HEK293 (cell line): ENCODE data around the gene SCN7A.

Experiments
- GLI2 ChIP-seq: fragments of 450-650 bp; formaldehyde crosslinking; IDR thresholded peaks from 2 replicates; pipeline ENCODE4; 2017; ENCODE audit warnings: missing biosample characterization, missing genetic modification characterization, low read depth, borderline replicate concordance
- GLIS1 ChIP-seq: fragments of 450-650 bp; formaldehyde crosslinking; IDR thresholded peaks from 2 replicates; pipeline ENCODE4 v1.5.1; 2016; ENCODE audit warnings: missing biosample characterization, missing genetic modification characterization
- OSR2 ChIP-seq: fragments of 450-650 bp; formaldehyde crosslinking; IDR thresholded peaks from 2 replicates; pipeline ENCODE4 v1.5.1; 2016; ENCODE audit warnings: missing biosample characterization, missing genetic modification characterization
- SP2 ChIP-seq: fragments of 450-650 bp; formaldehyde crosslinking; IDR thresholded peaks from 2 replicates; pipeline ENCODE4 v1.5.1; 2016; ENCODE audit warnings: missing biosample characterization, missing genetic modification characterization
- TCF7L2 ChIP-seq: IDR thresholded peaks from 2 replicates; pipeline ENCODE4 v1.6.1; 2011; ENCODE audit warnings: low read depth, mild to moderate bottlenecking, inconsistent platforms, low read length, moderate library complexity, borderline replicate concordance
- TRIM28 ChIP-seq: IDR thresholded peaks from 2 replicates; pipeline ENCODE4 v1.6.1; 2011; ENCODE audit warnings: low read length, control low read depth, borderline replicate concordance
- ZBTB17 ChIP-seq: fragments of 450-650 bp; formaldehyde crosslinking; IDR thresholded peaks from 2 replicates; pipeline ENCODE4 v1.5.1; 2016; ENCODE audit warnings: missing biosample characterization, missing genetic modification characterization
- ZBTB20 ChIP-seq: fragments of 450-650 bp; formaldehyde crosslinking; IDR thresholded peaks from 2 replicates; pipeline ENCODE4 v1.5.1; 2016; ENCODE audit warnings: missing biosample characterization, missing genetic modification characterization
- ZIC2 ChIP-seq: fragments of 450-650 bp; formaldehyde crosslinking; IDR thresholded peaks from 2 replicates; pipeline ENCODE4 v1.5.1; 2016; ENCODE audit warnings: missing biosample characterization, missing genetic modification characterization
- ZNF146 ChIP-seq: fragments of 450-650 bp; formaldehyde crosslinking; IDR thresholded peaks from 2 replicates; pipeline ENCODE4 v1.5.1; 2016; ENCODE audit warnings: missing biosample characterization, missing genetic modification characterization
- ZNF24 ChIP-seq: fragments of 450-650 bp; formaldehyde crosslinking; IDR thresholded peaks from 2 replicates; pipeline ENCODE4 v1.5.1; 2016; ENCODE audit warnings: missing biosample characterization, missing genetic modification characterization
- ZNF248 ChIP-seq: fragments of 450-650 bp; formaldehyde crosslinking; IDR thresholded peaks from 2 replicates; pipeline ENCODE4 v1.5.1; 2017; ENCODE audit warnings: missing biosample characterization, missing genetic modification characterization
- ZNF302 ChIP-seq: fragments of 450-650 bp; formaldehyde crosslinking; IDR thresholded peaks from 2 replicates; pipeline ENCODE4 v1.5.1; 2016; ENCODE audit warnings: missing biosample characterization, missing genetic modification characterization, low read depth
- ZNF350 ChIP-seq: fragments of 450-650 bp; formaldehyde crosslinking; IDR thresholded peaks from 2 replicates; pipeline ENCODE4 v1.5.0; 2017; ENCODE audit warnings: missing biosample characterization, mild to moderate bottlenecking, missing genetic modification characterization
- ZNF433 ChIP-seq: fragments of 450-650 bp; formaldehyde crosslinking; IDR thresholded peaks from 2 replicates; pipeline ENCODE4 v1.5.1; 2016; ENCODE audit warnings: missing biosample characterization, missing genetic modification characterization, low read depth
- ZNF585B ChIP-seq: fragments of 450-650 bp; formaldehyde crosslinking; IDR thresholded peaks from 2 replicates; pipeline ENCODE4 v1.5.1; 2016; ENCODE audit warnings: missing biosample characterization, missing genetic modification characterization
- ZNF624 ChIP-seq: fragments of 450-650 bp; formaldehyde crosslinking; IDR thresholded peaks from 2 replicates; pipeline ENCODE4 v1.5.1; 2017; ENCODE audit warnings: missing biosample characterization, missing genetic modification characterization
- ZNF658 ChIP-seq: fragments of 450-650 bp; formaldehyde crosslinking; IDR thresholded peaks from 2 replicates; pipeline ENCODE4; 2016; ENCODE audit warnings: missing biosample characterization, missing genetic modification characterization
- ZNF747 ChIP-seq: fragments of 450-650 bp; formaldehyde crosslinking; IDR thresholded peaks from 2 replicates; pipeline ENCODE4 v1.5.1; 2016; ENCODE audit warnings: missing biosample characterization, missing genetic modification characterization
- TF ChIP-seq, protein P1 (sequence below): fragments of 450-650 bp; formaldehyde crosslinking; IDR thresholded peaks from 2 replicates; pipeline ENCODE4 v1.5.1; 2016; ENCODE audit warnings: missing biosample characterization, missing genetic modification characterization, borderline replicate concordance
- TF ChIP-seq, protein P2 (sequence below): fragments of 450-650 bp; formaldehyde crosslinking; IDR thresholded peaks from 2 replicates; pipeline ENCODE4 v1.5.1; 2016; ENCODE audit warnings: missing biosample characterization, missing genetic modification characterization
- TF ChIP-seq, protein P3 (sequence below): fragments of 450-650 bp; formaldehyde crosslinking; IDR thresholded peaks from 2 replicates; pipeline ENCODE4 v1.5.1; 2016; ENCODE audit warnings: missing biosample characterization, missing genetic modification characterization, borderline replicate concordance
- TF ChIP-seq, protein P4 (sequence below): fragments of 450-650 bp; formaldehyde crosslinking; IDR thresholded peaks from 2 replicates; pipeline ENCODE4 v1.5.1; 2016; ENCODE audit warnings: missing biosample characterization, missing genetic modification characterization
- TF ChIP-seq, protein P5 (sequence below): fragments of 450-650 bp; formaldehyde crosslinking; IDR thresholded peaks from 2 replicates; pipeline ENCODE4 v1.5.1; 2016; ENCODE audit warnings: missing biosample characterization, missing genetic modification characterization
- TF ChIP-seq, protein P6 (sequence below): fragments of 450-650 bp; formaldehyde crosslinking; IDR thresholded peaks from 2 replicates; pipeline ENCODE4 v1.5.1; 2016; ENCODE audit warnings: missing biosample characterization, missing genetic modification characterization

SCN7A gene

DNA sequence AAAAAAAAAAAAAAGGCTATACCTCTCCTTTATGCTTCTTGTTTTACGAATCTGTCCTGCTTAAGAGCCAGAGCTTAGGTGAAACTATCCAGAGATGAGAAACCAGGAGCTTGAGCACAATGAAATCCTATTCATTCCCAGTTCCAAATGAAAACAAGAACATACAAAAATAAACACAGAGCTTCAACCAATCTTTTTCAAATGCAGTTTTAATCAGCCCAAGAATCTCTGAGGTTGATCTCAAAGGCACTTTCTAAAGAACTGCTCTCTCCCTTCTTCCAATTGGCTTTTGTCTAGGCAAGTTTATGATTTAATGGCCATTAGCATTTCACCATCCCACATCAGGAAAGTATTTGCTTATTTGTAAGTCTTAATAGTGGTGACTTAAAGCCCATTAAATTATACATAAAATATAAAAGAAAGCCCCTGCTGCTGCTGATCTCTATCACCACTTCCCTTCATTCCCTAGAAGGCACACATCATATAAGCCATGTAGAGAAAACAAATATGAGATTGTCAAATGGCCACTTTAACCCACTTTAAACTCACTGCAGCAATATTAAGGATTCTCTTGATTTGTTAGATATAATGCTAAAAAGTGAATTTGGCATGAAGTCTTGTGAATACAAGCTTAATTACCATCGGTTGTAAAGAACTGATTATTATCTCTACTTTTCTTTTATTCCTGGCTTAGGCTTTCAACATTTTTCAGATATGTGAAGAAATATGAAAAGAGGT is 89.0 kb downstream of the SCN7A start (continued):
- TF ChIP-seq ZNF624 (tag by site-specific recombination) (no peak), ZNF302 (tag by site-specific recombination) (no peak), ZNF433 (tag by site-specific recombination) (no peak), ZBTB17 (tag by site-specific recombination) (0 out of 2 replicates have a peak, but pooled peaks have one; percentile 28), OSR2 (peak; percentile 73; the same call in 1 of the 2 replicates), ZNF24 (no peak), ZNF350 (tag by site-specific recombination) (0 out of 2 replicates have a peak, but pooled peaks have one; percentile 20), ZNF658 (tag by site-specific recombination) (no peak), TRIM28 (peak; percentile 30; the same call in 1 of the 2 replicates), ZNF747 (tag by site-specific recombination) (no peak), ZNF248 (no peak), ZNF146 (tag by site-specific recombination) (no peak), ZNF585B (no peak), TCF7L2 (peak; percentile 95), GLI2 (tag by site-specific recombination) (no peak), SP2 (tag by site-specific recombination) (no peak), ZIC2 (tag by site-specific recombination) (no peak), ZBTB20 (tag by site-specific recombination) (no peak), GLIS1 (tag by site-specific recombination) (no peak)
- TF ChIP-seq, protein P1, sequence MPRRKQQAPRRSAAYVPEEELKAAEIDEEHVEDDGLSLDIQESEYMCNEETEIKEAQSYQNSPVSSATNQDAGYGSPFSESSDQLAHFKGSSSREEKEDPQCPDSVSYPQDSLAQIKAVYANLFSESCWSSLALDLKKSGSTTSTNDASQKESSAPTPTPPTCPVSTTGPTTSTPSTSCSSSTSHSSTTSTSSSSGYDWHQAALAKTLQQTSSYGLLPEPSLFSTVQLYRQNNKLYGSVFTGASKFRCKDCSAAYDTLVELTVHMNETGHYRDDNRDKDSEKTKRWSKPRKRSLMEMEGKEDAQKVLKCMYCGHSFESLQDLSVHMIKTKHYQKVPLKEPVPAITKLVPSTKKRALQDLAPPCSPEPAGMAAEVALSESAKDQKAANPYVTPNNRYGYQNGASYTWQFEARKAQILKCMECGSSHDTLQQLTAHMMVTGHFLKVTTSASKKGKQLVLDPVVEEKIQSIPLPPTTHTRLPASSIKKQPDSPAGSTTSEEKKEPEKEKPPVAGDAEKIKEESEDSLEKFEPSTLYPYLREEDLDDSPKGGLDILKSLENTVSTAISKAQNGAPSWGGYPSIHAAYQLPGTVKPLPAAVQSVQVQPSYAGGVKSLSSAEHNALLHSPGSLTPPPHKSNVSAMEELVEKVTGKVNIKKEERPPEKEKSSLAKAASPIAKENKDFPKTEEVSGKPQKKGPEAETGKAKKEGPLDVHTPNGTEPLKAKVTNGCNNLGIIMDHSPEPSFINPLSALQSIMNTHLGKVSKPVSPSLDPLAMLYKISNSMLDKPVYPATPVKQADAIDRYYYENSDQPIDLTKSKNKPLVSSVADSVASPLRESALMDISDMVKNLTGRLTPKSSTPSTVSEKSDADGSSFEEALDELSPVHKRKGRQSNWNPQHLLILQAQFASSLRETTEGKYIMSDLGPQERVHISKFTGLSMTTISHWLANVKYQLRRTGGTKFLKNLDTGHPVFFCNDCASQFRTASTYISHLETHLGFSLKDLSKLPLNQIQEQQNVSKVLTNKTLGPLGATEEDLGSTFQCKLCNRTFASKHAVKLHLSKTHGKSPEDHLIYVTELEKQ (tag by site-specific recombination) = no peak
- TF ChIP-seq, protein P2, sequence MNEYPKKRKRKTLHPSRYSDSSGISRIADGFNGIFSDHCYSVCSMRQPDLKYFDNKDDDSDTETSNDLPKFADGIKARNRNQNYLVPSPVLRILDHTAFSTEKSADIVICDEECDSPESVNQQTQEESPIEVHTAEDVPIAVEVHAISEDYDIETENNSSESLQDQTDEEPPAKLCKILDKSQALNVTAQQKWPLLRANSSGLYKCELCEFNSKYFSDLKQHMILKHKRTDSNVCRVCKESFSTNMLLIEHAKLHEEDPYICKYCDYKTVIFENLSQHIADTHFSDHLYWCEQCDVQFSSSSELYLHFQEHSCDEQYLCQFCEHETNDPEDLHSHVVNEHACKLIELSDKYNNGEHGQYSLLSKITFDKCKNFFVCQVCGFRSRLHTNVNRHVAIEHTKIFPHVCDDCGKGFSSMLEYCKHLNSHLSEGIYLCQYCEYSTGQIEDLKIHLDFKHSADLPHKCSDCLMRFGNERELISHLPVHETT (tag by site-specific recombination) = no peak
- TF ChIP-seq, protein P3, sequence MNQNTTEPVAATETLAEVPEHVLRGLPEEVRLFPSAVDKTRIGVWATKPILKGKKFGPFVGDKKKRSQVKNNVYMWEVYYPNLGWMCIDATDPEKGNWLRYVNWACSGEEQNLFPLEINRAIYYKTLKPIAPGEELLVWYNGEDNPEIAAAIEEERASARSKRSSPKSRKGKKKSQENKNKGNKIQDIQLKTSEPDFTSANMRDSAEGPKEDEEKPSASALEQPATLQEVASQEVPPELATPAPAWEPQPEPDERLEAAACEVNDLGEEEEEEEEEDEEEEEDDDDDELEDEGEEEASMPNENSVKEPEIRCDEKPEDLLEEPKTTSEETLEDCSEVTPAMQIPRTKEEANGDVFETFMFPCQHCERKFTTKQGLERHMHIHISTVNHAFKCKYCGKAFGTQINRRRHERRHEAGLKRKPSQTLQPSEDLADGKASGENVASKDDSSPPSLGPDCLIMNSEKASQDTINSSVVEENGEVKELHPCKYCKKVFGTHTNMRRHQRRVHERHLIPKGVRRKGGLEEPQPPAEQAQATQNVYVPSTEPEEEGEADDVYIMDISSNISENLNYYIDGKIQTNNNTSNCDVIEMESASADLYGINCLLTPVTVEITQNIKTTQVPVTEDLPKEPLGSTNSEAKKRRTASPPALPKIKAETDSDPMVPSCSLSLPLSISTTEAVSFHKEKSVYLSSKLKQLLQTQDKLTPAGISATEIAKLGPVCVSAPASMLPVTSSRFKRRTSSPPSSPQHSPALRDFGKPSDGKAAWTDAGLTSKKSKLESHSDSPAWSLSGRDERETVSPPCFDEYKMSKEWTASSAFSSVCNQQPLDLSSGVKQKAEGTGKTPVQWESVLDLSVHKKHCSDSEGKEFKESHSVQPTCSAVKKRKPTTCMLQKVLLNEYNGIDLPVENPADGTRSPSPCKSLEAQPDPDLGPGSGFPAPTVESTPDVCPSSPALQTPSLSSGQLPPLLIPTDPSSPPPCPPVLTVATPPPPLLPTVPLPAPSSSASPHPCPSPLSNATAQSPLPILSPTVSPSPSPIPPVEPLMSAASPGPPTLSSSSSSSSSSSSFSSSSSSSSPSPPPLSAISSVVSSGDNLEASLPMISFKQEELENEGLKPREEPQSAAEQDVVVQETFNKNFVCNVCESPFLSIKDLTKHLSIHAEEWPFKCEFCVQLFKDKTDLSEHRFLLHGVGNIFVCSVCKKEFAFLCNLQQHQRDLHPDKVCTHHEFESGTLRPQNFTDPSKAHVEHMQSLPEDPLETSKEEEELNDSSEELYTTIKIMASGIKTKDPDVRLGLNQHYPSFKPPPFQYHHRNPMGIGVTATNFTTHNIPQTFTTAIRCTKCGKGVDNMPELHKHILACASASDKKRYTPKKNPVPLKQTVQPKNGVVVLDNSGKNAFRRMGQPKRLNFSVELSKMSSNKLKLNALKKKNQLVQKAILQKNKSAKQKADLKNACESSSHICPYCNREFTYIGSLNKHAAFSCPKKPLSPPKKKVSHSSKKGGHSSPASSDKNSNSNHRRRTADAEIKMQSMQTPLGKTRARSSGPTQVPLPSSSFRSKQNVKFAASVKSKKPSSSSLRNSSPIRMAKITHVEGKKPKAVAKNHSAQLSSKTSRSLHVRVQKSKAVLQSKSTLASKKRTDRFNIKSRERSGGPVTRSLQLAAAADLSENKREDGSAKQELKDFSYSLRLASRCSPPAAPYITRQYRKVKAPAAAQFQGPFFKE (tag by site-specific recombination) = no peak
- TF ChIP-seq, protein P4, sequence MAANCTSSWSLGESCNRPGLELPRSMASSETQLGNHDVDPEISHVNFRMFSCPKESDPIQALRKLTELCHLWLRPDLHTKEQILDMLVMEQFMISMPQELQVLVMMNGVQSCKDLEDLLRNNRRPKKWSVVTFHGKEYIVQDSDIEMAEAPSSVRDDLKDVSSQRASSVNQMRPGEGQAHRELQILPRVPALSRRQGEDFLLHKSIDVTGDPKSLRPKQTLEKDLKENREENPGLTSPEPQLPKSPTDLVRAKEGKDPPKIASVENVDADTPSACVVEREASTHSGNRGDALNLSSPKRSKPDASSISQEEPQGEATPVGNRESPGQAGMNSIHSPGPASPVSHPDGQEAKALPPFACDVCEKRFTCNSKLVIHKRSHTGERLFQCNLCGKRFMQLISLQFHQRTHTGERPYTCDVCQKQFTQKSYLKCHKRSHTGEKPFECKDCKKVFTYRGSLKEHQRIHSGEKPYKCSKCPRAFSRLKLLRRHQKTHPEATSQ (tag by site-specific recombination) = no peak
- TF ChIP-seq, protein P5, sequence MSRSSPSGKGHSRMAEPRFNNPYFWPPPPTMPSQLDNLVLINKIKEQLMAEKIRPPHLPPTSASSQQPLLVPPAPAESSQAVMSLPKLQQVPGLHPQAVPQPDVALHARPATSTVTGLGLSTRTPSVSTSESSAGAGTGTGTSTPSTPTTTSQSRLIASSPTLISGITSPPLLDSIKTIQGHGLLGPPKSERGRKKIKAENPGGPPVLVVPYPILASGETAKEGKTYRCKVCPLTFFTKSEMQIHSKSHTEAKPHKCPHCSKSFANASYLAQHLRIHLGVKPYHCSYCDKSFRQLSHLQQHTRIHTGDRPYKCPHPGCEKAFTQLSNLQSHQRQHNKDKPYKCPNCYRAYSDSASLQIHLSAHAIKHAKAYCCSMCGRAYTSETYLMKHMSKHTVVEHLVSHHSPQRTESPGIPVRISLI (tag by site-specific recombination) = 0 out of 2 replicates have a peak, but pooled peaks have one; percentile 30
- TF ChIP-seq, protein P6, sequence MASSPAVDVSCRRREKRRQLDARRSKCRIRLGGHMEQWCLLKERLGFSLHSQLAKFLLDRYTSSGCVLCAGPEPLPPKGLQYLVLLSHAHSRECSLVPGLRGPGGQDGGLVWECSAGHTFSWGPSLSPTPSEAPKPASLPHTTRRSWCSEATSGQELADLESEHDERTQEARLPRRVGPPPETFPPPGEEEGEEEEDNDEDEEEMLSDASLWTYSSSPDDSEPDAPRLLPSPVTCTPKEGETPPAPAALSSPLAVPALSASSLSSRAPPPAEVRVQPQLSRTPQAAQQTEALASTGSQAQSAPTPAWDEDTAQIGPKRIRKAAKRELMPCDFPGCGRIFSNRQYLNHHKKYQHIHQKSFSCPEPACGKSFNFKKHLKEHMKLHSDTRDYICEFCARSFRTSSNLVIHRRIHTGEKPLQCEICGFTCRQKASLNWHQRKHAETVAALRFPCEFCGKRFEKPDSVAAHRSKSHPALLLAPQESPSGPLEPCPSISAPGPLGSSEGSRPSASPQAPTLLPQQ (tag by site-specific recombination) = no peak
